Nephron progenitor cell (in vitro differentiated cells): Measurements from ENCODE around the gene ADGRL3.

Source experiments
- DNase-seq: peaks from one replicate; pipeline ENCODE4 v3.0.0; 2021
- H3K27ac Mint-ChIP-seq: 2 replicates; pipeline ENCODE4 v1.8.0; 2021; ENCODE audit warnings: mild to moderate bottlenecking, moderate library complexity, mixed read lengths
- H3K27me3 Mint-ChIP-seq: 2 replicates; pipeline ENCODE4 v1.8.0; 2021; ENCODE audit warnings: mild to moderate bottlenecking, low read depth, mixed read lengths; ENCODE audit not compliant: poor library complexity
- H3K36me3 Mint-ChIP-seq: 2 replicates; pipeline ENCODE4 v1.8.0; 2021; ENCODE audit warnings: low read depth, mixed read lengths
- H3K4me1 Mint-ChIP-seq: 2 replicates; pipeline ENCODE4 v1.8.0; 2021; ENCODE audit warnings: mixed read lengths
- H3K4me3 Mint-ChIP-seq: 2 replicates; pipeline ENCODE4 v1.8.0; 2021; ENCODE audit warnings: mild to moderate bottlenecking, moderate library complexity, mixed read lengths
- H3K9me3 Mint-ChIP-seq: 2 replicates; pipeline ENCODE4 v1.8.0; 2021; ENCODE audit warnings: mild to moderate bottlenecking, moderate library complexity, mixed read lengths
- CTCF ChIP-seq: fragments of 200-600 bp; sonication (generic); IDR thresholded peaks from 2 replicates; pipeline ENCODE4 v1.5.0; 2021; ENCODE audit warnings: antibody characterized with exemption

The ADGRL3 gene

GRCh38 chr4:61911313-61911756 is 711.2 kb downstream of the ADGRL3 start:
- Mint-ChIP-seq H3K9me3 (no peaks in the 10 kb centered on the region), H3K36me3 (no peaks in the 10 kb centered on the region), H3K27ac (no peak overlapping the region), H3K27me3 (no peaks in the 10 kb centered on the region), H3K4me3 (no peak overlapping the region), H3K4me1 (peaks cover 7% of the 10 kb centered on the region)
- DNase-seq = no peak
- no peak for TF ChIP-seq CTCF

GRCh38 chr4:61913619-61914018 is 713.5 kb downstream of the ADGRL3 start:
- TF ChIP-seq CTCF = no peak
- DNase-seq = no peak
- Mint-ChIP-seq H3K9me3 (no peaks in the 10 kb centered on the region), H3K4me3 (no peak overlapping the region), H3K27me3 (no peaks in the 10 kb centered on the region), H3K36me3 (no peaks in the 10 kb centered on the region), H3K27ac (no peak overlapping the region), H3K4me1 (peaks cover 14% of the 10 kb centered on the region)

- TF ChIP-seq CTCF = no peak
- Mint-ChIP-seq H3K4me3 (no peak overlapping the region), H3K36me3 (no peaks in the 10 kb centered on the region), H3K27ac (no peak overlapping the region), H3K9me3 (no peaks in the 10 kb centered on the region), H3K4me1 (peaks cover 24% of the 10 kb centered on the region), H3K27me3 (no peaks in the 10 kb centered on the region)
- DNase-seq = no peak
Measured at GRCh38 chr4:61915501-61915900, 715.4 kb downstream of the ADGRL3 start.

GRCh38 chr4:61918507-61918906 is 718.4 kb downstream of the ADGRL3 start:
- TF ChIP-seq CTCF = no peak

GRCh38 chr4:61918987-61919386 is 718.9 kb downstream of the ADGRL3 start:
- H3K4me1 Mint-ChIP-seq = peaks cover 17% of the 10 kb centered on the region
- no peaks in the 10 kb centered on the region for H3K27me3 Mint-ChIP-seq
- H3K27ac Mint-ChIP-seq = no peak overlapping the region
- TF ChIP-seq CTCF = no peak
- H3K36me3 Mint-ChIP-seq = no peaks in the 10 kb centered on the region
- H3K9me3 Mint-ChIP-seq = no peaks in the 10 kb centered on the region
- no peak for DNase-seq
- H3K4me3 Mint-ChIP-seq = no peak overlapping the region

More at GRCh38 chr4:61918507-61918906, 718.4 kb downstream of the ADGRL3 start:
- no peak overlapping the region for H3K4me3 Mint-ChIP-seq
- no peak for DNase-seq
- no peaks in the 10 kb centered on the region for H3K27me3 Mint-ChIP-seq
- H3K4me1 Mint-ChIP-seq = peaks cover 17% of the 10 kb centered on the region
- no peaks in the 10 kb centered on the region for H3K36me3 Mint-ChIP-seq
- H3K27ac Mint-ChIP-seq = no peak overlapping the region
- H3K9me3 Mint-ChIP-seq = no peaks in the 10 kb centered on the region

GRCh38 chr4:61919561-61919960 is 719.4 kb downstream of the ADGRL3 start:
- Mint-ChIP-seq H3K27ac (no peak overlapping the region), H3K4me3 (no peak overlapping the region), H3K9me3 (no peaks in the 10 kb centered on the region), H3K4me1 (peaks cover 17% of the 10 kb centered on the region), H3K36me3 (no peaks in the 10 kb centered on the region), H3K27me3 (no peaks in the 10 kb centered on the region)
- TF ChIP-seq CTCF = no peak
- no peak for DNase-seq
